Activated T-cell treated with anti-CD3 and anti-CD28 coated beads for 4 hours (primary cell): Measurements from ENCODE around the gene ITSN1.
A peak's percentile ranks its signal among the peaks of the same experiment; 100 is the strongest.
"Not testable (repeated sequence)": the region's sequence is repeated elsewhere in the genome, so short reads cannot be mapped to it uniquely, and the experiment has no call there.

Experiments
- DNase-seq: peaks from one replicate; pipeline ENCODE4 v3.0.0-alpha.2; 2020

ITSN1 gene

DNA sequence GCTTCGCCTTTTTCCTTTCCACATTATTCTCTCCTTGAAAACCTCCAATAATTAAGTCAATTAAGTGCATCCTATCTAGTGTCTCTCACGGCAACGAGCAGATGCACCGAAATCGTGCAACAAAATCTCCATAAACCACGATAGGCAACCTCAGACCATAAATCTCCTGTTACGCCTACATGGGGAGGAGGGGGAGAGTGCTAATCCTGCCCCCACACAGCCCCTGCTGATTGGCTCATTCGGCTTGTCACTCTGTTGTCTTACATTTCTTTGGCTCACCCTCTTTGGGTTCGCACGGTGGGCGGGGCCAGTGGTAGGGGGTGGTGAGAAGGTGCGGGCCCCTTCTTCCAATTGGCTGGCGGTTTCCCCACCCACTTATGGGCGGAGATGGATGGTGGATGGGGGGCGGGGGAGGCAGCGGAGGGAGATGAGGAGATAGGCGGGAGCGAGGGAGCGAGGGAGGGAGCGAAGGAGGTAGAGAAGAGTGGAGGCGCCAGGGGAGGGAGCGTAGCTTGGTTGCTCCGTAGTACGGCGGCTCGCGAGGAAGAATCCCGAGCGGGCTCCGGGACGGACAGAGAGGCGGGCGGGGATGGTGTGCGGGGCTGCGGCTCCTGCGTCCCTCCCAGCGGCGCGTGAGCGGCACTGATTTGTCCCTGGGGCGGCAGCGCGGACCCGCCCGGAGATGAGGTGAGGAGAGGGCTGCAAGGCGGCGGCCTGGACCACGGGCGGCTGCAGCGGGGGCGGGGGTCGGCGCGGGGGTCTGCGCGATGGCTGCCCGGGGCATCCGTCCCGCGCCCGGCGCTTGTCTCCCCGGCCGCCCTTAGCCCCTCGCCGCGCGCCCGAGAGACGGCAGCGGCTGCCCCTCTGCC, at the start of gene ITSN1:
Gene ITSN1, plus strand, starts transcription at position 475 of the 869 bp plus-strand sequence. CDS start 76,328 bp downstream, outside the sequence.
- DNase-seq = peak; percentile 100

DNA sequence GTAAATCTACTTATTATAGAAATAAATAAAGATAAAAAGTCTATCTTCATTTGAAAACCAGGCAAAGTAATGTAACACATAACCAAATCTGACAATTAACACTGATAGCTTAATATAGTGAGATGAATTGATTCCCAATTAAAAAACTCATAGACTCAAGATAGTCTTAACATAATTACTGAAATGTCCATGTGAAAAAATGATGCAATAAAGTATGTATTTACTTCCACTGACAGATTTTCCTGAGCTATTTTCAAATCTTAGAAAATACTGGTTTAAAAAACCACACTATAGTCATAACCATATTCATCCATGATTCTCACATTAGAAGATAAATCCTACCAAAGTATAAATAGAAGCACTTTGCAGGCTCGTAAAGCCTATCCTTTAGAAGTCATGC, 44.2 kb upstream of the ITSN1 start:
- no peak for DNase-seq

DNA sequence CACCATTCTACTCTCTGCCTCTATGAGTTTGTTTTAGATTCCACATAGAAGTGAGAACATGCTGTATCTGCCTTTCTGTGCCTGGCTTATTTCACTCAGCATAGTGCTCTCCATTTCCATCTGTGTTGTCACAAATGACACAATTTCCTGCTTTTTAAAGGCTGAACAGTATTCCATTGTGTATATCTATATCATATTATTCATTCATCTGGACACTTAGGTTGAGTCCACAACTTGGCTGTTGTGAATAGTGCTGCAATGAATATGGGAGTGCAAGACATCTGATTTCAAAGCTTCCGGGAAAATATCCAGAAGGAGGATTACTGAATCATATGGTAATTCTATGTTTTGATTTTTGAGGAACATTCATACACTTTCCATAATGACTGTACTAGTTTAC, 33.7 kb upstream of the ITSN1 start:
- DNase-seq = no peak

GRCh38 chr21:33611006-33611744, 31.1 kb upstream of the ITSN1 start:
- DNase-seq = no peak

DNA sequence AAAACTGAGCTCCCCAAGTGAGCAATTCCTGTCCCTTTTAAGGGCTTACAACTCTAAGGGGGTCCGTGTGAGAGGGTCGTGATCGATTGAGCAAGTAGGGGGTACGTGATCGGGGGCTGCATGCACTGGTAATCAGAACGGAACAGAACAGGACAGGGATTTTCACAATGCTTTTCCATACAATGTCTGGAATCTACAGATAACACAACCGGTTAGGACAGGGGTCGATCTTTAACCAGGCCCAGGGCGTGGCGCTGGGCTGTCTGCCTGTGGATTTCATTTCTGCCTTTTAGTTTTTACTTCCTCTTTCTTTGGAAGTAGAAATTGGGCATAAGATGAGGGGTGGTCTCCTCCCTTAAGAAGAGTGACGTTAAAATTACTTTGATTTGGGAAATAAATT, 24.7 kb upstream of the ITSN1 start:
- DNase-seq = not testable (repeated sequence)

GRCh38 chr21:33618407-33618806, 23.9 kb upstream of the ITSN1 start:
- no peak for DNase-seq

- no peak for DNase-seq
Measured at GRCh38 chr21:33619726-33620125, 22.6 kb upstream of the ITSN1 start.

GRCh38 chr21:33622253-33622652, 20.0 kb upstream of the ITSN1 start:
- no peak for DNase-seq

- not testable (repeated sequence) for DNase-seq
Measured at GRCh38 chr21:33626151-33626550, 16.1 kb upstream of the ITSN1 start.

GRCh38 chr21:33634254-33634653, 8.0 kb upstream of the ITSN1 start:
- DNase-seq = no peak

GRCh38 chr21:33640697-33641351, 1.5 kb upstream of the ITSN1 start:
- no peak for DNase-seq

DNA sequence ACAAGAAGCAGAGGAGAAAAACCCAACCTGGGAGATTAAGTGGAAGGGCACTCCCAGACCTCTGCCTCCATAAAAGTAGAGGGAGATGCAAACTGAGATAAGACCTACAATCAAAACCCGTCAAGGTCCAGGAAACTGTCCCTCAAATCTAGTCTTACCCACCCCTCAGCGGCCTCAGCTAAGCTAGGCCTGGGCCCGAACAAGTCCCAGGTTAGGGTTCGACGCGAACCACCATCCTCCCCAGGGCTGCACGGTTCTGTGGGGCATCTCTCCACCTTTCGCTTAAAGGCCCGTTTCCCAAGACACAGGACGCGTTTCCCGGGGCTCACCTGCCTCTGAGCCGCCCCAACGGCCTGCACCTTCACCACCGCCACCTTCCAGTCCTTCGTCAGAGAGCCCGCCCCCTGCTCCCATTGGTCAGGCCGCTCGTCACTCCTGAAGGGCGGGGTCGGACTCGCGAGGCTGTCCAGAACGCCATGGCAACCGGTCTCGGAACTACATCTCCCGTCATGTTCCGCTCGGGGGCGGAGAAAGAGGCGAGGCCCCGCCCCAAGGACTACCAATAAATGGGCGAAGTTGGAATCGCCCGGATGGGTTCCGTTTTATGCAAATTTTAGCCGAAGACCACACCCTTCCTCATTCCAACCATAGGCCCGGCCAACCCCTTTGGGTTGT, 812 bp upstream of the ITSN1 start, which contains the start of gene CRYZL1:
Gene CRYZL1, minus strand, starts transcription at position 390 of the 675 bp plus-strand sequence. CDS start 10,190 bp downstream, outside the sequence.
- peak; percentile 100 for DNase-seq

DNA sequence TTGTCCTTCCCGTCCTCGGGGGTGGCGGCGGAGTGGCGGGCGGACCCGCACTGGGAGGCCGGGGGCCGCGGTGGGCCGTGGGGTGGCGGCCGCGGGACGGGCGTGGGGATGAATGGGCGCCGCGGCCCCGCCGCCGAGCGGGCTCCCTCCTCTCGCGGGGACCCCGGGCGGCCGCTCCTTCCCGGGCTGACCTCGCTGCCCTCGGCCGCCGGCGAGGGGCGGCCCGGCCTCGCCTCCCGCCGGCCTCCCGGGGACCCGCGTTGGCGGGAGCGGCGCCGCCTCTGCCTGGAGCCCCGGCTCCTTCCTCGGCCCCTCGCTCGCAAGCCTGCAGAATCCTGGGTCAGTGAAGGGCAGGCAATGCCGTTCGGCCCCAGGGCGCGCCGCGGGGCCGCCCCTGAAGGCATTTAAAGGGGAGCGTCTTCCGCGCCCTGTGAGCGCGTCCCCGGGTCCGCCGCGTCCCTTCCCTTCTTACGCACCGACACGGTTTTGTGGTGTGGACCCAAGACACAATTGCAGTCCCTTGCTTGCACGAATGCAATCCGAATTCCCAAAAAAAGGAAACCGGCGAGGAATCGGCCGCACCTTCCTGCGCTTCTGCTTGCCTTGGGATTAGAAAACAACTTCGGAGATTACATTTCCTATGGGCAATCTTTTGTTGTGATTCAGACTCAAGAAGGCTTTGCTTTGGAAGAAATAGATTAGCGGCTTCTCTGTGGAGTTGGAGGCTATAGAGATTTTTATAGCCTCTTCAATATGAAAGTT, 776 bp downstream of the ITSN1 start:
- DNase-seq = no peak

- DNase-seq = no peak
Measured at GRCh38 chr21:33643658-33644311, 1.5 kb downstream of the ITSN1 start.

DNA sequence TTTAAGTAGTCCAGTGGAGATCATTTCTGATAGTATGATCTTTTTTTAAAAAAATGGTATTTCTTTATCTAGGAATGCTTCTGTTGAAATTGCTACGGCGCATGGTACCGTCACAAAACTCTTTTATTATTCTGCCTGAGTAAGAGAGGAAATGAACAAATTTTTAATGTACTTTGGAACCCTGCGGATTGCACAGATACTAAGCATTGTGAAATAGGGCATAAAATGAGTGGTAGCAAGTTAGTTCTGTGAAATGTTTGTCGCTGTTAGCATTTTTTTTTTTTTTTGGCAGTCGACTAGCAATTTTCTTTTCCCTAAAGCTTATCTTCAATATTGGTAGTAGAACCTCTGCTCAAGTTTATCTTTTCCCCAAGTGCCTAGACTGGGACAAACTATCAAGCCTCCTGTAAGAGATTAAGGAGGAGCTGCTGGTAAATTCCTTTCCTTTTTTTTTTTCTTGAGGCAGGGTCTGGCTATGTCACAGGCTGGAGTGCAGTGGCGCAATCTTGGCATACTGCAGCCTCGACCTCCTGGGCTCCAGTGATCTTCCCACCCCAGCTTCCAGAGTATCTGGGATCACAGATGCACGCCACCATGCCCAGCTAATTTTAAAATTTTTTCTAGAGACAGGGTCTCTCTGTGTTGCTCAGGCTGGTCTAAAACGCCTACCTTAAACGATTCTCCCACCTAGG, 2.2 kb downstream of the ITSN1 start:
- no peak for DNase-seq

GRCh38 chr21:33645730-33646129, 3.4 kb downstream of the ITSN1 start:
- no peak for DNase-seq

DNA sequence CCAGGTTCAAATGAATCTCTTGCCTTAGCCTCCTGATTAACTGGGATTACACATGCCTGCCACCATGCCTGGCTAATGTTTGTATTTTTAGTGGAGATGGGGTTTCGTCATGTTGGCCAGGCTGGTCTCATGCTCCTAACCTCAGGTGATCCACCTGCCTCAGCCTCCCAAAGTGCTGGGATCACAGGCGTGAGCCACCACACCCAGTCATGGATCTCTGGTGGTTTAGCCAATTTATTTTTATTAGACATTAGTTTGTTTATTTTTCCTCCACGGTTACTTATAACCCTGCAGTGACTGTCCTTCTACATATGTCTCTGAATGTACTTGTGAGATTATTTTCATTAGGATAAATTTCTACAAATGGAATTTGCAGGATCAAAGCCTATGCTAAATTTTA, 5.3 kb downstream of the ITSN1 start:
- no peak for DNase-seq

DNA sequence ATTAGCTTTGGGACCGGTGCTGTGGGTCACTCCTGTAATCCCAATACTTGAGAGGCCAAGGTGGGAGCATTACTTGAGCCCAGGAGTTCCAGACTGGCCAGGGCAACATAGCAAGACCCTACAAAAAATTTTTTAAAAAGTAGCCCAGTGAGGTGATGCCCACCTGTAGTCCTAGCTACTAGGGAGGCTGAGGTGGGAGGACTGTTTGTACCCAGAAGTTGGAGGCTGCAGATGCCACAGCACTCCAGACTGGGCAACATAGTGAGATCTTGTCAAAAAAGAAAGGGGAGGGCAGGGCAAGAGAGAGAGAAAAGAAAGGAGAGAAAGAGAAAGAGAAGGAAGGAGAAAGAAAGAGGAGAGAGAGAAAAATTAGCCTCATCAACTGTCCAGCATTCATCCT, 6.3 kb downstream of the ITSN1 start:
- no peak for DNase-seq

GRCh38 chr21:33650230-33650629, 7.9 kb downstream of the ITSN1 start:
- DNase-seq = no peak

GRCh38 chr21:33650929-33651509, 8.7 kb downstream of the ITSN1 start:
- no peak for DNase-seq
